HCT116 (cell line): ENCODE results near the gene CDH4. TPM values are rescaled to one million over a fixed set of nuclear protein-coding genes. Genes with fewer than 3 reads are reported as not detected.

Experiments used
- ATAC-seq: fragments of 200-7000 bp; cut with Tn5 transposase; 2 replicates; pipeline ENCODE4 v1.9.1; 2020; ENCODE audit warnings: mild to moderate bottlenecking, moderate library complexity
- BruUV-seq: library from RNA; stranded (reverse); fragments of 400-500 nt; replicated peaks from 2 replicates; lab custom pipeline; 2021; lab: Mats Ljungman, UMichigan
- CTCF ChIA-PET: fragments of 300-600 bp; sonication (Branson Sonifier 250); formaldehyde crosslinking; loops from one replicate; lab custom pipeline; 2021; ENCODE audit warnings: antibody characterized with exemption; lab: Charles Lee
- POLR2A ChIA-PET: fragments of 300-600, 350-600 bp; sonication (Branson Sonifier 250); formaldehyde crosslinking; loops from one replicate; lab custom pipeline; 2021; ENCODE audit warnings: antibody characterized with exemption; lab: Charles Lee
- RAD21 ChIA-PET, 2 experiments: fragments of 300-600 bp; sonication (Branson Sonifier 250); formaldehyde crosslinking; loops; one replicate each; lab custom pipeline; 2023; ENCODE audit warnings: low total read pairs in 2 of 2; ENCODE audit not compliant: uncharacterized antibody in 2 of 2, unreplicated experiment in 2 of 2, low non-redundant PET in 1 of 2; lab: Charles Lee
- DNase-seq: peaks from one replicate; pipeline ENCODE4 v3.0.0-alpha.2; 2010; ENCODE audit warnings: low read depth, low spot score
- H2AFZ ChIP-seq: fragments of 200-600 bp; shearing (Covaris generic), sonication (generic); 2 replicates; pipeline ENCODE4 v1.6.1; 2017; ENCODE audit warnings: low read depth, mixed run types, mixed read lengths, antibody characterized with exemption, low read length; ENCODE audit not compliant: poor library complexity, severe bottlenecking
- H3K27ac ChIP-seq: 2 replicates; pipeline ENCODE4 v1.5.1; 2012; ENCODE audit warnings: low read depth, low read length
- H3K27me3 ChIP-seq: fragments of 200-600 bp; sonication (generic); 2 replicates; pipeline ENCODE4 v1.6.1; 2016; ENCODE audit warnings: mixed run types, low read length, mixed read lengths; ENCODE audit not compliant: insufficient read depth
- H3K36me3 ChIP-seq, 2 experiments: fragments of 200-500 bp in 1 of 2; fragments of 200-600 bp in 1 of 2; sonication (Bioruptor generic) in 1 of 2; sonication (generic) in 1 of 2; 2 replicates each; pipeline versions ENCODE4 v1.5.1 to v1.6.1; 2014 to 2016; ENCODE audit warnings: low read length in 2 of 2, inconsistent platforms in 1 of 2, mixed read lengths in 1 of 2, mixed run types in 1 of 2; ENCODE audit not compliant: insufficient read depth in 2 of 2, control insufficient read depth in 1 of 2
- H3K4me1 ChIP-seq, 2 experiments: fragments of 200-600 bp in 1 of 2; sonication (generic) in 1 of 2; 2 replicates each; pipeline versions ENCODE4 v1.5.1 to v1.6.1; 2012 to 2017; ENCODE audit warnings: low read length in 2 of 2, inconsistent platforms in 1 of 2, mild to moderate bottlenecking in 1 of 2, mixed read lengths in 1 of 2, mixed run types in 1 of 2, moderate library complexity in 1 of 2; ENCODE audit not compliant: insufficient read depth in 2 of 2, control insufficient read depth in 1 of 2
- H3K4me2 ChIP-seq: fragments of 200-600 bp; sonication (generic); 2 replicates; pipeline ENCODE4 v1.6.1; 2017; ENCODE audit warnings: mixed run types, low read length, mixed read lengths
- H3K4me3 ChIP-seq, 2 experiments: fragments of 200-600 bp in 1 of 2; sonication (generic) in 1 of 2; replicated peaks in 1 of 2; 2 replicates each; pipeline ENCODE4 v1.5.1; 2011 to 2016; ENCODE audit warnings: low read length in 2 of 2, control low read depth in 1 of 2, low read depth in 1 of 2, mild to moderate bottlenecking in 1 of 2, mixed read lengths in 1 of 2, mixed run types in 1 of 2
- H3K79me2 ChIP-seq: fragments of 200-600 bp; sonication (generic); 2 replicates; pipeline ENCODE4 v1.6.1; 2017; ENCODE audit warnings: mild to moderate bottlenecking, mixed run types, low read length, moderate library complexity, mixed read lengths; ENCODE audit not compliant: insufficient read depth
- H3K9ac ChIP-seq: fragments of 200-600 bp; sonication (generic); 2 replicates; pipeline ENCODE4 v1.6.1; 2016; ENCODE audit warnings: low read length, mixed read lengths
- H3K9me2 ChIP-seq: fragments of 200-600 bp; sonication (generic), shearing (Covaris generic); 2 replicates; pipeline ENCODE4 v1.6.1; 2017; ENCODE audit warnings: mixed run types, mild to moderate bottlenecking, moderate library complexity; ENCODE audit not compliant: insufficient read depth
- H3K9me3 ChIP-seq, 2 experiments: fragments of 200-500 bp in 1 of 2; fragments of 200-600 bp in 1 of 2; sonication (Bioruptor generic) in 1 of 2; sonication (generic) in 1 of 2; 2 replicates each; pipeline ENCODE4 v1.6.1; 2014 to 2017; ENCODE audit warnings: low read length in 2 of 2, mixed read lengths in 2 of 2, inconsistent platforms in 1 of 2, low read depth in 1 of 2, mild to moderate bottlenecking in 1 of 2, mixed run types in 1 of 2, moderate library complexity in 1 of 2; ENCODE audit not compliant: control insufficient read depth in 1 of 2, insufficient read depth in 1 of 2
- H4K20me1 ChIP-seq: fragments of 200-600 bp; sonication (generic), shearing (Covaris generic); 2 replicates; pipeline ENCODE4 v1.6.1; 2017; ENCODE audit warnings: mixed run types, mild to moderate bottlenecking, moderate library complexity; ENCODE audit not compliant: insufficient read depth
- EGR1 ChIP-seq: IDR thresholded peaks from 2 replicates; pipeline ENCODE4 v1.6.1; 2012; ENCODE audit warnings: low read depth
- EZH2phosphoT487 ChIP-seq: fragments of 200-600 bp; IDR thresholded peaks from 2 replicates; pipeline ENCODE4 v1.6.1; 2018; ENCODE audit warnings: antibody characterized with exemption, borderline replicate concordance
- POLR2AphosphoS5 ChIP-seq: IDR thresholded peaks from 2 replicates; pipeline ENCODE4 v1.6.1; 2011; ENCODE audit warnings: mild to moderate bottlenecking, low read depth, low read length, moderate library complexity
- REST ChIP-seq: IDR thresholded peaks from 2 replicates; pipeline ENCODE4 v1.6.1; 2012; ENCODE audit warnings: low read depth
- TCF7L2 ChIP-seq: IDR thresholded peaks from 2 replicates; pipeline ENCODE4 v1.7.0; 2011; ENCODE audit warnings: borderline replicate concordance, inconsistent platforms; ENCODE audit not compliant: insufficient read depth, insufficient read length; ENCODE audit errors: extremely low read depth
- ZFX ChIP-seq: fragments of 450-650 bp; IDR thresholded peaks from 2 replicates; pipeline ENCODE4 v1.6.1; 2017
- intact Hi-C: fragments of 100-400 bp; cut with micrococcal nuclease; formaldehyde crosslinking; loops from 2 replicates; pipeline ENCODE4 v1.10.0; 2022
- total RNA-seq: library from RNA; stranded (reverse); gene quantifications from one replicate; pipeline ENCODE4 v1.2.1, GENCODE V29; 2021; ENCODE audit not compliant: unreplicated experiment

The CDH4 gene
- total RNA-seq, 1 experiment from 2014 or later, result not detected

- no peak for TF ChIP-seq TCF7L2
- TF ChIP-seq EGR1, result no peak
- TF ChIP-seq REST, result no peak
- TF ChIP-seq ZFX, result no peak
- TF ChIP-seq, all 23 proteins: peak for 0
Observed at GRCh38 chr20:61551401-61551800, 299.3 kb downstream of the CDH4 start (continued).

- TF ChIP-seq EZH2phosphoT487, result no peak
- no peak for TF ChIP-seq REST
- no peak for TF ChIP-seq POLR2AphosphoS5
- H3K9ac ChIP-seq, result no peak overlapping the region
- H4K20me1 ChIP-seq, result no peaks in the 10 kb centered on the region
- no peaks in the 10 kb centered on the region for H3K9me2 ChIP-seq
- H3K4me1 ChIP-seq, result no peaks in the 10 kb centered on the region
- RAD21 ChIA-PET, result no interaction called here
- POLR2A ChIA-PET, result no interaction called here
- BruUV-seq, result no TSS peak
- H3K36me3 ChIP-seq, result no peaks in the 10 kb centered on the region
- intact Hi-C loops, result no loop called here
- DNase-seq (no peak), ATAC-seq (no peak)
- no peak overlapping the region for H3K4me3 ChIP-seq
- H3K4me2 ChIP-seq, result no peak overlapping the region
- CTCF ChIA-PET, result no interaction called here
- no peaks in the 10 kb centered on the region for H3K79me2 ChIP-seq
- H3K9me3 ChIP-seq, result no peaks in the 10 kb centered on the region
- H2AFZ ChIP-seq, result no peak overlapping the region
- H3K27ac ChIP-seq, result no peak overlapping the region
- peaks cover under 1% of the 10 kb centered on the region; the same call in 1 of the 2 replicates for H3K27me3 ChIP-seq
Observed at GRCh38 chr20:61554617-61555016, 302.6 kb downstream of the CDH4 start.
